OCI-LY7 (cell line): ENCODE measurements around the gene PFN4. TPM values are rescaled to one million over a fixed set of nuclear protein-coding genes. Genes with fewer than 3 reads are reported as not detected.

Experiments
- BruUV-seq: library from RNA; stranded (reverse); fragments of 400-500 nt; replicated peaks from 2 replicates; lab custom pipeline; 2021; lab: Mats Ljungman, UMichigan
- CTCF ChIA-PET: fragments of 300-600 bp; sonication (Branson Sonifier 250); formaldehyde crosslinking; loops from one replicate; lab custom pipeline; 2022; ENCODE audit warnings: antibody characterized with exemption; ENCODE audit not compliant: unreplicated experiment; lab: Charles Lee
- POLR2A ChIA-PET: fragments of 300-600 bp; sonication (Branson Sonifier 250); formaldehyde crosslinking; loops from one replicate; lab custom pipeline; 2022; ENCODE audit warnings: antibody characterized with exemption; lab: Charles Lee
- DNase-seq: peaks from one replicate; pipeline ENCODE4 v3.0.0-alpha.2; 2015; ENCODE audit warnings: low spot score
- H2AFZ ChIP-seq: fragments of 200-600 bp; sonication (generic), shearing (Covaris generic); 2 replicates; pipeline ENCODE4 v1.6.1; 2014; ENCODE audit warnings: mild to moderate bottlenecking, antibody characterized with exemption, low read length, moderate library complexity
- H3K27ac ChIP-seq: fragments of 200-600 bp; sonication (generic); 2 replicates; pipeline ENCODE4 v1.5.1; 2014; ENCODE audit warnings: mixed run types, low read depth, mild to moderate bottlenecking, moderate library complexity, low read length, inconsistent platforms; ENCODE audit not compliant: poor library complexity, severe bottlenecking
- H3K36me3 ChIP-seq: fragments of 200-600 bp; sonication (generic); 2 replicates; pipeline ENCODE4 v1.6.1; 2014; ENCODE audit warnings: mild to moderate bottlenecking, antibody characterized with exemption, low read length, moderate library complexity, mixed read lengths; ENCODE audit not compliant: insufficient read depth
- H3K4me1 ChIP-seq: fragments of 200-600 bp; sonication (generic); 2 replicates; pipeline ENCODE4 v1.5.1; 2014; ENCODE audit warnings: mild to moderate bottlenecking, low read length; ENCODE audit not compliant: insufficient read depth, poor library complexity, severe bottlenecking
- H3K4me2 ChIP-seq: fragments of 200-600 bp; sonication (generic); 2 replicates; pipeline ENCODE4 v1.6.1; 2014; ENCODE audit warnings: mild to moderate bottlenecking, low read length
- H3K4me3 ChIP-seq: fragments of 200-600 bp; sonication (generic); 2 replicates; pipeline ENCODE4 v1.5.1; 2014; ENCODE audit warnings: mild to moderate bottlenecking, low read depth, low read length; ENCODE audit not compliant: poor library complexity, severe bottlenecking
- H3K79me2 ChIP-seq: fragments of 200-600 bp; sonication (generic); 2 replicates; pipeline ENCODE4 v1.6.1; 2016; ENCODE audit warnings: low read depth, mild to moderate bottlenecking, low read length, moderate library complexity, mixed read lengths; ENCODE audit not compliant: insufficient read depth
- H3K9me2 ChIP-seq: fragments of 200-600 bp; sonication (generic); 2 replicates; pipeline ENCODE4 v1.6.1; 2016; ENCODE audit warnings: mild to moderate bottlenecking, low read length, mixed read lengths; ENCODE audit not compliant: insufficient read depth
- H3K9me3 ChIP-seq: fragments of 200-600 bp; sonication (generic); 2 replicates; pipeline ENCODE4 v1.6.1; 2014; ENCODE audit warnings: mild to moderate bottlenecking, mixed run types, low read length, mixed read lengths
- H4K20me1 ChIP-seq: fragments of 200-600 bp; sonication (generic); 2 replicates; pipeline ENCODE4 v1.6.1; 2014; ENCODE audit warnings: mild to moderate bottlenecking, antibody characterized with exemption, low read length, moderate library complexity, mixed read lengths; ENCODE audit not compliant: insufficient read depth
- CTCF ChIP-seq: fragments of 200-600 bp; sonication (generic); conservative IDR thresholded peaks from 2 replicates; pipeline ENCODE4 v1.5.1; 2014; ENCODE audit warnings: mild to moderate bottlenecking, antibody characterized with exemption, low read length, moderate library complexity, mixed read lengths
- EZH2phosphoT487 ChIP-seq: fragments of 200-600 bp; sonication (generic); IDR thresholded peaks from 2 replicates; pipeline ENCODE4 v1.6.1; 2018; ENCODE audit warnings: low read depth, borderline replicate concordance, mild to moderate bottlenecking, mixed run types, antibody characterized with exemption, low read length, moderate library complexity, mixed read lengths
- intact Hi-C: fragments of 100-400 bp; cut with micrococcal nuclease; formaldehyde crosslinking; loops from one replicate; pipeline ENCODE4 v1.10.0; 2022; ENCODE audit not compliant: unreplicated experiment
- total RNA-seq, 2 experiments: library from RNA; depleted of rRNA in 1 of 2; stranded (reverse); fragments of >200 nt in 1 of 2; shearing (Covaris generic) in 1 of 2; gene quantifications; 2 replicates each; pipeline ENCODE4 v1.2.3, GENCODE V29; 2014 to 2022

The PFN4 gene
- total RNA-seq, 2 experiments from 2014 or later, result not detected

DNA sequence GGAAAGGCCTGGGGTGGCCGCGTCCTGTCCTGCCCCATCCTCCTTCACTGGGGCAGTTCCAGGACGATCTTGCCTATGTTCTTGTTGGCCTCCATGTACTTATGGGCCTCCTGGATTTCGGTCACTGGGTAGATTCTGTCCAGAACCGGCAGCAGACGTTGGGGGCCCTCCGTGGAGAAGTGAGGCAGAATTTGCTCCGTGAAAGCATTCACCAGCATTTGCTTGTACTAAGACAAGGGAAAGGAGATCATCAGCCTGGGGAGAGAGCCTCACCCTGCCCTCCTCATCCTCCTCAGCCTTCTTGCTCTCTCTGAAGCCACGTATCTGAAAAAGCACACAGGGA, 45.6 kb downstream of the PFN4 start:
- H3K9me3 ChIP-seq, result no peaks in the 10 kb centered on the region
- intact Hi-C loops, result loop anchor here (2.0 kb wide), 1 partner anchor 151 kb away; the partner anchor contains the start of gene ATAD2B
- DNase-seq, result no peak
- ChIA-PET CTCF (no interaction called here), POLR2A (interaction anchor here (2.5 kb wide), 1 partner anchor 150 kb away, joined by 10 read pairs; the partner anchor contains the start of gene ATAD2B)
- H3K9me2 ChIP-seq, result no peaks in the 10 kb centered on the region
- H3K79me2 ChIP-seq, result peaks cover 35% of the 10 kb centered on the region
- no peak for TF ChIP-seq CTCF
- TF ChIP-seq EZH2phosphoT487, result no peak
- peak overlapping the region; percentile 80 for H3K4me3 ChIP-seq
- BruUV-seq, result no TSS peak
- no peak overlapping the region for H3K27ac ChIP-seq
- H3K4me2 ChIP-seq, result peak overlapping the region; percentile 85
- H3K36me3 ChIP-seq, result peaks cover 21% of the 10 kb centered on the region
- H4K20me1 ChIP-seq, result no peaks in the 10 kb centered on the region
- peak overlapping the region; percentile 73 for H2AFZ ChIP-seq
- H3K4me1 ChIP-seq, result peaks cover 19% of the 10 kb centered on the region

- intact Hi-C loops, result loop anchor here (1.0 to 2.0 kb wide), 2 partner anchors 137 to 150 kb away; partner anchors contain the start of genes ATAD2B and UBXN2A
- peak overlapping the region; percentile 80 for H3K4me3 ChIP-seq
- no TSS peak for BruUV-seq
These were observed 46.1 kb downstream of the PFN4 start for GRCh38 chr2:24076849-24077534.

More at GRCh38 chr2:24076849-24077534, 46.1 kb downstream of the PFN4 start:
- peaks cover 19% of the 10 kb centered on the region for H3K4me1 ChIP-seq
- ChIA-PET POLR2A (interaction anchor here (0.6 to 2.5 kb wide), 14 partner anchors 9 to 896 kb away, joined by 3 to 16 read pairs (median 4); partner anchors contain the start of genes ATAD2B and WDCP), CTCF (interaction anchor here (0.6 to 1.8 kb wide), 3 partner anchors 8 to 1436 kb away, joined by 4 to 10 read pairs (median 8); partner anchors contain the start of genes TP53I3 and WDCP)
- H4K20me1 ChIP-seq, result no peaks in the 10 kb centered on the region
- TF ChIP-seq EZH2phosphoT487 (no peak), CTCF (no peak)
- H3K4me2 ChIP-seq, result peak overlapping the region; percentile 85
- H3K9me3 ChIP-seq, result no peaks in the 10 kb centered on the region
- H3K36me3 ChIP-seq, result peaks cover 26% of the 10 kb centered on the region
- DNase-seq, result peak; percentile 21
- H3K79me2 ChIP-seq, result peaks cover 38% of the 10 kb centered on the region
- peak overlapping the region; percentile 73 for H2AFZ ChIP-seq
- H3K9me2 ChIP-seq, result no peaks in the 10 kb centered on the region
- no peak overlapping the region for H3K27ac ChIP-seq
